Activated CD8-positive, alpha-beta memory T cell treated with anti-CD3 and anti-CD28 coated beads for 36 hours (primary cell): ENCODE measurements around the gene MISP3. TPM values are rescaled to one million over a fixed set of nuclear protein-coding genes. Genes with fewer than 3 reads are reported as not detected.
"Not testable (repeated sequence)": the region's sequence is repeated elsewhere in the genome, so short reads cannot be mapped to it uniquely, and the experiment has no call there.

ENCODE experiments used
- CTCF ChIA-PET: fragments of 350-600 bp; sonication (Branson Sonifier 250); formaldehyde crosslinking; loops from one replicate; lab custom pipeline; 2021; ENCODE audit warnings: antibody characterized with exemption; lab: Charles Lee
- POLR2A ChIA-PET: fragments of 350-600 bp; sonication (Branson Sonifier 250); formaldehyde crosslinking; loops from one replicate; lab custom pipeline; 2021; ENCODE audit warnings: antibody characterized with exemption; lab: Charles Lee
- total RNA-seq, 2 experiments: library from RNA; stranded (reverse); gene quantifications; one replicate each; pipeline ENCODE4 v1.2.3, GENCODE V29; 2021

Gene MISP3
- total RNA-seq: 1 to 10 TPM; 1.0 to 1.1 TPM

DNA sequence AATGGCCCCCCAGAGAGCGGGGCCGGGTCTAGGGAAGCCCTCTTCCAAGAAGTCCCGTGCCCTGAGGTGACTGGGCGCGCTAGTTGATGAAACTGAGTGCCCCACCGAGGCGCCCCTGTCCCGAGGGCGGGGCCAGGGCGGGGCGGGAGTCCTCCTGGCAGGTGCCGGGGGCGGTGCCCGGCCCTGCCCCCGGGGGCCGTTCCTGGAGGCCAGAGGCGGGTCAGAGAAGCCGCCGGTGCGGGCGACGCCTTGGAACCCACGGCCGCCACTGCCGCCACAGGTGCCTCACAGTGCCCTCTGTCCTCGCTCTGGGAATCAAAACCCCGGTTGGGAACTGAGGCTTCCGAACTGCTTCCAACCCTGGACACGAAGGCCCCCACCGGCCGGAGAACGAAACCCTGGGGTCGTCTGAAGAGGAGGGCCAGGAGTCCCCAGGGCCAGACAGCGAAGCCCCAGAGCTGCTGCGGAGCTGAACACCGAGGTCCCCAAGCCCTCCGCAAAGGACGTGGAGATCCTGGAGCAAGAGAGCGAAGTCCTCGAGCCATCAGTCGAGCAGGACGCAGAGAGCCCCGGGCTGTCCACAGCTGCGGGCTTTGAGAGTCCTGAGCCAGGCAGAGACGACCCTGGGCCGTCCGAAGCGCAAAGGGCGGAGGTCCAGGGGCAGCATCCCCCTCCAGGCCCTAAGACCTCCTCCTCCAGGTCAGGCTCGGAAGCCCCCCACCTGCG is at the start of gene MISP3:
MISP3 (plus strand) TSS at position 252 of the 726 bp plus-strand sequence. CDS start 524 bp downstream, outside the sequence.
- CTCF ChIA-PET: interaction anchor here (0.6 to 5.3 kb wide), 29 partner anchors 8 to 347 kb away, joined by 3 to 37 read pairs (median 3); partner anchors contain the start of genes IL27RA, NANOS3 and PALM3
- POLR2A ChIA-PET: interaction anchor here (0.6 kb wide), 1 partner anchor 24 kb away, joined by 4 read pairs; no protein-coding TSS in a partner anchor

DNA sequence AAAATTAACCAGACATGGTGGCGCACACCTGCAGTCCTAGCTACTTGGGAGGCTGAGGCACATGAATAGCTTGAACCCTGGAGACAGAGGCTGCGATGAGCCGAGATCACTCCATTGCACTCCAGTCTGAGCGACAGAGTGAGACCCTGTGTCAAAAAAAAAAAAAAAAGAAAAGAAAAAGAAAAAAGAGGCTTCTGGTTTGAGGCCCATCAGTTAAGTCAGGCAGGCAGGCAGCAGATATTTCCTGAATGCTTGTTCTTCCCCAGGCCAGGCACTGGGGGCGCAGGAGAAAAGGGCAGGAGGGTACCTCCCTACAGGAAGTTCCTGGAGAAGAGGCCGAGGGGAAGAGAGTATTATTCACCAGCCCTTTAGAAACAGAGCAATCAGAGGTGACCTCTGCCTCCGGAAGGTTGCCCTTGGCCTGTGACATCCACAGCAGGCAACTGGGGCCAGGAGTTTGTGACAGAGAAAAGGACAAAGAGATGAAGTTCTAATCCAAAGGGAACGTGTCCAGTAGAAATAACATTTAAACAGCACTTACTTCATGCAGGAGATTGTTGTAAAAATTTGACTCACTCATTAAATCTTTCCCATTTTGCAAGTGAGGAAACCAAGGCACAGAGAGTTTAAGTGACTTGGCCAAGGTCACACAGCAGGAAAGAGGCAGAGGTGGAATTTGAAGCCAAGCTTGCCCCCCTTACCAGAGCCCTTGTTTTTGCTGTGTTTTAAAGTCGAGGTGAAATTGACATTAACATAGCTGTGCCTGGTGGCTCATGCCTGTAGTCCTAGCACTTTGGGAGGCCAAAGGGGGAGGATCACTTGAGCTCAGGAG is 49.0 kb upstream of the MISP3 start:
- CTCF ChIA-PET: interaction anchor here (0.7 kb wide), 1 partner anchor 37 kb away, joined by 3 read pairs; no protein-coding TSS in a partner anchor
- POLR2A ChIA-PET: no interaction called here

DNA sequence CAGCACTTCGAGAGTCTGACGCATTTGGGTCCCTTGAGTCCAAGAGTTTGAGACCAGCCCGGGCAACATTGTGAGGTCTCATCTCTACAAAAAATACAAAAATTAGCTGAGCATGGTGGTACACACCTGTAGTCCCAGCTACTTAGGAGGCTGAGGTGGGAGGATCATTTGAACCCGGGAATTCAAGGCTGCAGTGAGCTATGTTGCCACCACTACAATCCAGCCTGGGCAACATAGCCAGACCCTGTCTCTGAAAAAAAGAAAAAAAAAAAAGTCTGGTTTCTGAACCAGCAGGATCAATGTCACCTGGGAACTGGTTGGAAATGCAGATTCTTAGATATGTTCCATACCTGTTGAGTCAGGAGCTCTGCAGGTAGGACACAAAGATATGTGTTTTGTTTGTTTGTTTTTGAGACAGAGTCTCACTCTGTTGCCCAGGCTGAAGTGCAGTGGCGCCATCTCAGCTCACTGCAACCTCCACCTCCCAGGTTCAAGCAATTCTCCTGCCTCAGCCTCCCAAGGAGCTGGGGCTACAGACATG is 45.9 kb upstream of the MISP3 start:
- POLR2A ChIA-PET: not testable (repeated sequence)

DNA sequence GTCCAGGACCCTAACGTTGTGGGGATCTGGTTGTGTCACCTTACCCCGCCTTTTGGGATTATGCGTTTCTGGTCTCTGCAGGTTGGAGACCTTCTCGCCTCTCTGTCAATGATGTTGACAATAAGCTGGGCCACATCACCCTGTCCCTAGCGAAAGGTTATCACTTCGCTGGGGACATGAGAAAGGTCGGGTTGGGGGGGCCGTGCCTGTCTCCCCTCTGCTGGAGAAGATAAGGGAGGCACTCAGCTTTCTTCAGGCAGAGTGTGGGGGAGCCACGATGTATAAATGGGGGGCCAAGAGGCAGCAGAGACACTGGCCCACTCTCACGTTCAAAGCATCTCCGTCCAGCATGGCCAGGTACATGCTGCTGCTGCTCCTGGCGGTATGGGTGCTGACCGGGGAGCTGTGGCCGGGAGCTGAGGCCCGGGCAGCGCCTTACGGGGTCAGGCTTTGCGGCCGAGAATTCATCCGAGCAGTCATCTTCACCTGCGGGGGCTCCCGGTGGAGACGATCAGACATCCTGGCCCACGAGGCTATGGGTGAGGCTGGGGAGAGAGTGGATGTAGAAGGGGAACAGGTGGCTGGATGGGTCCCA is 44.6 kb upstream of the MISP3 start, which contains the start of gene RLN3:
RLN3 (plus strand) TSS at position 293 of the 595 bp plus-strand sequence; CDS start at position 350, 57 bp downstream.
- POLR2A ChIA-PET: no interaction called here

More for the DNA sequence above, 45.9 kb upstream of the MISP3 start:
- CTCF ChIA-PET: not testable (repeated sequence)

DNA sequence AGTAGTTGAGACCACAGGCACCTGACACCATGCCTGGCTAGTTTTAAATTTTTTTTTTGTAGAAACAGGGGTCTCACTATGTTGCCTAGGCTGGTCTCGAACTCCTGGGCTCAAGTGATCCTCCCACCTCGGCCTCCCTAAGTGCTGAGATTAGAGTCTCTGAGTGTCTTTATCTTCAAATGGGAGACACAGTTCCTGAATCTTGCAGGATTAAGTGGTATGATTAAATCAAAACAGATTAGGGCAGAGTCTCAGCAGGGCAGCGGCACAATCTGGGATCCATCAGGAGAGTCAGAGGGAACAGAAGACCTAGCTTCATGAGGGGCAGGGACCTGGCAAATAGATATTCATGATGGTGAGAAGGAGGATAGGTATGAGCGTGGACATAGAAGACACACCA is 43.7 kb upstream of the MISP3 start:
- ChIA-PET CTCF (interaction anchor here (0.9 kb wide), 1 partner anchor 30 kb away, joined by 3 read pairs; no protein-coding TSS in a partner anchor), POLR2A (no interaction called here)

More for the DNA sequence above, 44.6 kb upstream of the MISP3 start, which contains the start of gene RLN3:
- CTCF ChIA-PET: interaction anchor here (0.9 kb wide), 1 partner anchor 31 kb away, joined by 3 read pairs; no protein-coding TSS in a partner anchor

DNA sequence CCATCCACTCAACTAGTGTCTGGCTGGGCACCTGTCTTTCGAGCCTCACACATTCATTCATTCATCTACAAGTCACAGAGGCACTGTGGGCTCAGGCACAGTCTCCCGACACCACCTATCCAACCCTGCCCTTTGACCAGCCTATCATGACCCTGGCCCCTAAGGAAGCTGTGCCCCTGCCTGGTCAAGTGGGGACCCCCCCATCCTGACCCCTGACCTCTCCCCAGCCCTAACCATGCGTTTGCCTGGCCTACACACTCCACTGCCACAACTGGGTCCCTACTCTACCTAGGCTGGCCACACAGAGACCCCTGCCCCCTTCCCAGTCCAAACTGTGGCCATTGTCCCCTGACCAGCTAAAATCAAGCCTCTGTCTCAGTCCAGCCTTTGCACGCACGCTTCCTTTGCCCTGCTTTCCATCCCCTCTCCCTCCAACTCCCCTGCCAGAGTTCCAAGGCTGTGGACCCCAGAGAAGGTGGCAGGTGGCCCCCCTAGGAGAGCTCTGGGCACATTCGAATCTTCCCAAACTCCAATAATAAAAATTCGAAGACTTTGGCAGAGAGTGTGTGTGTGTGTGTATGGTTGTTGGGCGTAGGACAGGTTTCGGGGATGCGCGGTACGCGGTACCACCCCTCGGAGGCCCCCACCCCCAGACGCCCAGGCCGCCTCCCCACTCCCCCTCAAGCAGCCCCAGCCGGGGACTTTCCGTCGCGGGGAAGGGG is 41.4 kb upstream of the MISP3 start:
- ChIA-PET POLR2A (interaction anchor here (0.6 to 2.0 kb wide), 8 partner anchors 9 to 126 kb away, joined by 3 to 11 read pairs (median 4); partner anchors contain the start of gene RFX1), CTCF (interaction anchor here (0.6 to 2.4 kb wide), 22 partner anchors 9 to 910 kb away, joined by 3 to 17 read pairs (median 4); partner anchors contain the start of genes ASF1B and MISP3)

DNA sequence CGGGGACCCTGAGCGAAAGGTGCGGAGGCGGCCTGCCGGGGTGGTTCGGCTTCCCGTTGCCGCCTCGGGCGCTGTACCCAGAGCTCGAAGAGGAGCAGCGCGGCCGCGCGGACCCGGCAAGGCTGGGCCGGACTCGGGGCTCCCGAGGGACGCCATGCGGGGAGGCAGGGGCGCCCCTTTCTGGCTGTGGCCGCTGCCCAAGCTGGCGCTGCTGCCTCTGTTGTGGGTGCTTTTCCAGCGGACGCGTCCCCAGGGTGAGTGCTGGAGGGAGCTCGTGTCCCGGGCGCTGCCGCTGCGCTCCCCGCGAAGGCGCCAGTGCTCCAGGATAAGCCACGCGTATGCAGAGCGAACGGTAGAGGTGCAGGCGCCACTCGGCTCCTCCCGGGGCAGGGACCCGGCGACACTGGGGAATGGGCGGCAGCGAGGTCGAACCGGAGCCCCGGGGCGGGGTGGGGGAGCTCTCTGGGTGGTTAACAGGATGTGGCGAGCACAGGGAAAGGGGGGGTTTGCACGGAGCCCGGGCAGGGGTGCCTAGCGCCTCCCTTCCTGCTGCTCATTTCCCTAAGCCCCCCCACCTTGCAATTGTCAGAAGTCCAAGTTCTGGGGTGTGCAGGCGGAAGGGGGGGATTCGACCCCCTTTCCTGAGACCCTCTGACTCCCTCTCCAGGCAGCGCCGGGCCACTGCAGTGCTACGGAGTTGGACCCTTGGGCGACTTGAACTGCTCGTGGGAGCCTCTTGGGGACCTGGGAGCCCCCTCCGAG is 40.7 kb upstream of the MISP3 start, which contains the start of gene IL27RA:
IL27RA (plus strand) TSS at position 44 of the 762 bp plus-strand sequence; CDS start at position 155, 111 bp downstream.
- CTCF ChIA-PET: interaction anchor here (0.6 to 2.4 kb wide), 23 partner anchors 10 to 911 kb away, joined by 3 to 17 read pairs (median 4); partner anchors contain the start of genes ASF1B and MISP3
- POLR2A ChIA-PET: interaction anchor here (0.6 to 2.0 kb wide), 10 partner anchors 10 to 195 kb away, joined by 3 to 11 read pairs (median 4); partner anchors contain the start of gene RFX1

DNA sequence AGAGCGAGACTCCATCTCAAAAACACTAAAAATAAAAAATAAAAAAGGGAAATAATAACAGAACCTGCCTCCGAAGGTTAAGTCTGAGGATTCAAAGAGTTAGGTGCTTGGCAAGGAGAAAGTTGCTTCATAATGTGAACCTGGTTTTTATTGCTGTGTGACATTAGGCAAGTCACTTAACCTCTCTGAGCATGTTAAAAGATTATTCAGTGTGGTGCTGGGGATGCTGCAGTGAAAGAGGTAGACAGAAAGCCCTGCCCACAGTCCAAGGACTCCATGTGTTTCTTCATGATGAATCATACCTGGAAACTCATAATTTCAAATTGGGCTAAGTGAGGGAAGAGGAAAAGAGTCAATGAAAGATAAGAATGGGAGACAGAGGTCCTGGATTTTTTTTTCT is 38.6 kb upstream of the MISP3 start:
- POLR2A ChIA-PET: no interaction called here
- CTCF ChIA-PET: interaction anchor here (0.7 to 1.5 kb wide), 5 partner anchors 15 to 448 kb away, joined by 3 to 4 read pairs (median 3); no protein-coding TSS in a partner anchor

DNA sequence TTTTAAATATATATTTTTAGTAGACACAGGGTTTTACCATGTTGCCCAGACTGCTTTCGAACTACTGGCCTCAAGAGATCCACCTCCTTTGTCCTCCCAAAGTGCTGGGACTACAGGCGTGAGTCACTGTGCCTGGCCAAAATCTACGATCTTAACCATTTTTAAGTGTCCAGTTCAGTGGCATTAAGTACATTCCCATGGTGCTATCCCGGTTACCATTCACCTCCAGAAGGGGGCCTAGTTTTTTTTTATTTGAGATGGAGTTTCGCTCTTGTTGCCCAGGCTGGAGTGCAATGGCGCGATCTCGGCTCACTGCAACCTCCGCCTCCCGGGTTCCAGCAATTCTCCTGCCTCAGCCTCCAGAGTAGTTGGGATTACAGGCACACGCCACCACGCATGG is 37.4 kb upstream of the MISP3 start:
- CTCF ChIA-PET: interaction anchor here (1.5 kb wide), 1 partner anchor 62 kb away, joined by 4 read pairs; no protein-coding TSS in a partner anchor
- POLR2A ChIA-PET: interaction anchor here (0.6 to 0.7 kb wide), 2 partner anchors 154 to 327 kb away, joined by 3 read pairs; no protein-coding TSS in a partner anchor

DNA sequence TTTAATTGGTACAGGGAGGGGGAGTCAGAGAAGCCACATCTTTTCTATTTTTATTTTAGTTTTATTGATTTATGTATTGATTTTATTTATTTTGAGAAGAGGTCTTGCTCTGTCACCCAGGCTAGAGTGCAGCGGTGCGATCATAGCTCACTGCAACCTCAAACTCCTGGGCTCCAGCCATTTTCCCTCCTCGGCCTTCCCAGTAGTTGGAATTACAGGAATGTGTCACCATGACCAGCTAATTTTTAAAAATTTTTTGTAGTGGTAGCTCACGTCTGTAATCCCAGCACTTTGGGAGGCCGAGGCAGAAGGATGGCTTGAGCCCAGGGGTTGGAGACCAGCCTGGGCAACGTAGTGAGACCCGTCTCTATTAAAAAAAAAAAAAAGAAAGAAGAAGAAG is 36.9 kb upstream of the MISP3 start:
- ChIA-PET POLR2A (interaction anchor here (0.6 to 0.7 kb wide), 2 partner anchors 155 to 326 kb away, joined by 3 read pairs; no protein-coding TSS in a partner anchor), CTCF (interaction anchor here (0.7 to 0.9 kb wide), 2 partner anchors 13 to 37 kb away, joined by 3 to 4 read pairs; no protein-coding TSS in a partner anchor)

DNA sequence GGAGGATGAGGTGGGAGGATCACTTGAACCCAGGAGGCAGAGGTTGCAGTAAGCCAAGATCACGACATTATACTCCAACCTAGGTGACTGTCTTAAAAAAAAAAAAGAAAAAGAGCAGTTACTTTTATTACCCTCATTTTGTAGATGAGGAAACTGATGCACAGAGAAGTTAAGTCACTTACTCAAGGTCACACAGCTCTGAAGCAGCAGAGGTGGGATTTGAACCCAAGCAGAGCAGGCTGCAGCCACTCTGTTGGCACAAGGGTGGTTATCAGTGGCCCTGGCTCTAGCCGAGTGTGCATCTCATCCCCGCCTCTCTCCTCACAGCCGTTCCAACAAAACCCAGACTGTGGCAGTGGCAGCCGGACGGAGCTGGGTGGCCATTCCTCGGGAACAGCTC is 33.4 kb upstream of the MISP3 start:
- POLR2A ChIA-PET: no interaction called here
- CTCF ChIA-PET: interaction anchor here (0.8 to 1.9 kb wide), 3 partner anchors 9 to 32 kb away, joined by 3 to 4 read pairs (median 3); no protein-coding TSS in a partner anchor

DNA sequence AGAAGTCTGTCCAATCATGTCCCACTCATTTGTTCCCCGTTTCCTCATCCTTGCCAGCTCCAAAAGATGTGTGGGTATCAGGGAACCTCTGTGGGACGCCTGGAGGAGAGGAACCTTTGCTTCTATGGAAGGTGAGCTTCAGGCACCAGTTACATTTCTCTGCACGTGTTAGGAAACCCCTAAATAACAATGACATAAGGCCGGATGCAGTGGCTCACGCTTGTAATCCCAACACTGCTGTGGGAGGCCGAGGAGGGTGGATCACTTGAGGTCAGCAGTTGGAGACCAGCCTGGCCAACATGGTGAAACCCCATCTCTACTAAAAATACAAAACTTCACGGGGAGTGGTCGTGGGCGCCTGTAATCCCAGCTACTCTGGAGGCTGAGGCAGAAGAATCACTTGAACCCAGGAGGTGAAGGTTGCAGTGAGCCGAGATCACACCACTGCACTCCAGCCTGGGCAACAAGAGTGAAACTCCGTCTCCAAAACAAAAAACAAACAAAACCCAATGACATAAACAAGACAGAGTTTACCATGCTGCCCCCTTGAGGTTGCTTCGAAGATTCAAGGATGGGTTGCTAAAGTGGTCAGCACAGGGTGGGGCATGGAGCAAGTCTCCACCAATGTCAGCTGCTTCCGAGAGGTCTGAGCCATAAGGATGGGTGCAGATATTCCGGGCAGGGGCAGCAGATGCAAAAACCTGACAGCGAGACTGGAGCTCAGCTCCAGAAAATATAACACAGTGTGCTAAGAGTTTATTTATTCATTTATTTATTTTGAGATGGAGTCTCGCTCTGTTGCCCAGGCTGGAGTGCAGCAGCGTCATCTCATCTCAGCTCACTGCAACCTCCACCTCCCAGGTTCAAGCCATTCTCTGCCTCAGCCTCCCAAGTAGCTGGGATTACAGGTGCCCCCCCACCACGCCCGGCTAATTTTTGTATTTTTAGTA is 29.7 kb upstream of the MISP3 start:
- CTCF ChIA-PET: interaction anchor here (0.6 to 3.1 kb wide), 11 partner anchors 9 to 931 kb away, joined by 3 to 17 read pairs (median 3); partner anchors contain the start of genes C19orf53 and IL27RA
- POLR2A ChIA-PET: not testable (repeated sequence)

DNA sequence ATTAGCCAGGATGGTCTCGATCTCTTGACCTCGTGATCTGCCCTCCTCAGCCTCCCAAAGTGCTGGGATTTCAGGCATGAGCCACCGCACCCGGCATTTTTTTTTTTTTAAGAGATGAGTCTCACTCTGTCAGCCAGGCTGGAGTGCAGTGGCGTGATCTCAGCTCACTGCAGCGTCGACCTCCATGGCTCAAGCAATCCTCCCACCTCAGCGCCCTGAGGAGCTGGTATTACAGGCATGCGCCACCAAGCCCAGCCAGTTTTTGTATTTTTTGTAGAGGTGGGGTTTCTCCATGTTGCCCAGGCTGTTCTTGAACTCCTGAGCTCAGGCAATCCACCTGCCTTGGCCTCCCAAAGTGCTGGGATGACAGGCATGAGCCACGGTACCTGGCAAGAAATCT is 24.7 kb upstream of the MISP3 start:
- POLR2A ChIA-PET: not testable (repeated sequence)
- CTCF ChIA-PET: interaction anchor here (0.5 to 3.8 kb wide), 12 partner anchors 9 to 172 kb away, joined by 3 to 34 read pairs (median 4); partner anchors contain the start of gene MISP3

DNA sequence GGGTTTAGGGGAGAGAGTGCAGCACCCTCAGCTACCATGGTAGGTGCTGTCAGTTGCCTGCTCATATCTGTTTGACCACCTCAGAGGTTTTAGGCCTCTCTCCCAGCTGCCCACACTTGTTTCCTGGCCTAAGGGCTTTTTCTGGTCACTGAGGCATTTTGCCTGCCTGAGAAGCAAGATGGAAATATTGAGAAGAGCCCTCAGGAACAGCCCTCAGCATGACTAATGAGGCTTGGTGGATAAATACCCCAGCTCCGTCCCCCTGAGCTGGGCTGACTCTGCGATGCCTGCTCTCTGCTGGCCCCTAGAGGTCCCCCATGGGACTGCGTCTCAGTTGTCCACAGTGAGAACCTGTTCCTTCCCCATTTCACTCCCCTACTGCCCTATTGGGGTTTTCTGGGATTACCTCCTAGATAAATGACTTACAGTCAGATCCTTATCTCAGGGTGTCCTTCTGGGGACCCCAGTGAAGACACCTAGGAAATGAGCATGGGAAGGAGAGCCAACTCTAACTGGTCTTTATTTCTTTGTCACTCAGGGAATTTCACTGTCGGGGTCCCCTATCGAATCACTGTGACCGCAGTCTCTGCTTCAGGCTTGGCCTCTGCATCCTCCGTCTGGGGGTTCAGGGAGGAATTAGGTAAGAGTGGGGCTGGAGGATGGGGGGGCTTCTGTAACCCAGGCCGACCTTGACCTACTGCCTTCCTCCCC is 24.0 kb upstream of the MISP3 start:
- POLR2A ChIA-PET: interaction anchor here (0.7 kb wide), 3 partner anchors 24 to 186 kb away, joined by 3 to 4 read pairs (median 3); no protein-coding TSS in a partner anchor
- CTCF ChIA-PET: interaction anchor here (0.5 to 3.8 kb wide), 17 partner anchors 10 to 172 kb away, joined by 3 to 34 read pairs (median 3); partner anchors contain the start of gene MISP3
